Prostate gland (tissue), 2 donors: ENCODE results near the gene TLCD3B.

Experiments used
- POLR2A ChIP-seq: fragments of 450-650 bp; IDR thresholded peaks from one replicate; pipeline ENCODE4 v1.6.1; 2016; ENCODE audit warnings: antibody characterized with exemption, mild to moderate bottlenecking
- TF ChIP-seq, protein P1 (sequence below), 4 experiments: fragments of 200-600 bp in 2 of 4; fragments of 450-650 bp in 2 of 4; sonication (generic) in 2 of 4; IDR thresholded peaks; 1 replicate in 3 of 4; 2 replicates in 1 of 4; pipeline ENCODE4 v1.5.1; 2016 to 2019; ENCODE audit warnings: antibody characterized with exemption in 4 of 4, mild to moderate bottlenecking in 2 of 4, moderate library complexity in 2 of 4

DNA sequence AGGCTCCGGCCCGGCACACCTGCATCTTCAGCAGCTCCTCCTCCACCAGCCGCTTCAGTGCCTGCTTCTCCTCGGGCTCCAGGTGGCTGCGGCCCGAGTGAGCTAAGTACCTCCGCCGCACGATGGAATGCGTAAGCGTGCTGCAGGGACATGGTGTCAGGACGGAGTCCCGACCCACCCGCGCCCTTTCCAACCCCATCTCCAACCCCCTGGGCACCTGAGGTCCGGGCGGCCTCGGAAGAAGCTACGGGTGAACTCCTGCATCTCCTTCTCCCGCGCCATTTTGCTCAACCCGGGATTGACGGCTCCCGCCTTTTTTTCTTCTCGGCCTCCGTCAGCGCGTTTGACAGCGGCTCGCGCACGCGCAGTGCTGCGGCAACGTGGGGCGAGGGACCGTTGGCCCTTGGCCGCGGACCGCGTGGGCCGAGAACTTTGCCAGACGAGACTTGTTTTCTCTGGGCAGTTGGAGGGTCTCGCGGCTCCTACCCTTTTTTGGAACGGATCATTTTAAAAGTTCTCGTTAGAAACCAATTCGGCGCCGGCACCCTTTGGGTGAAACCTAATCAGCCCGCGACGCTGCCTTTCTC lies 35.7 kb downstream of the TLCD3B start, which contains the start of gene HIRIP3:
- TF ChIP-seq, protein P1, sequence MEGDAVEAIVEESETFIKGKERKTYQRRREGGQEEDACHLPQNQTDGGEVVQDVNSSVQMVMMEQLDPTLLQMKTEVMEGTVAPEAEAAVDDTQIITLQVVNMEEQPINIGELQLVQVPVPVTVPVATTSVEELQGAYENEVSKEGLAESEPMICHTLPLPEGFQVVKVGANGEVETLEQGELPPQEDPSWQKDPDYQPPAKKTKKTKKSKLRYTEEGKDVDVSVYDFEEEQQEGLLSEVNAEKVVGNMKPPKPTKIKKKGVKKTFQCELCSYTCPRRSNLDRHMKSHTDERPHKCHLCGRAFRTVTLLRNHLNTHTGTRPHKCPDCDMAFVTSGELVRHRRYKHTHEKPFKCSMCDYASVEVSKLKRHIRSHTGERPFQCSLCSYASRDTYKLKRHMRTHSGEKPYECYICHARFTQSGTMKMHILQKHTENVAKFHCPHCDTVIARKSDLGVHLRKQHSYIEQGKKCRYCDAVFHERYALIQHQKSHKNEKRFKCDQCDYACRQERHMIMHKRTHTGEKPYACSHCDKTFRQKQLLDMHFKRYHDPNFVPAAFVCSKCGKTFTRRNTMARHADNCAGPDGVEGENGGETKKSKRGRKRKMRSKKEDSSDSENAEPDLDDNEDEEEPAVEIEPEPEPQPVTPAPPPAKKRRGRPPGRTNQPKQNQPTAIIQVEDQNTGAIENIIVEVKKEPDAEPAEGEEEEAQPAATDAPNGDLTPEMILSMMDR (IDR thresholded peaks at IDR 0.05) = no peak
- no peak for TF ChIP-seq POLR2A
